Stimulated activated CD4-positive, alpha-beta T cell treated with anti-CD3 and anti-CD28 coated beads, Interleukin-2, amount 100 ng/mL, for 4 hours (primary cell): ENCODE measurements around the gene TUBB4A.

Source experiments
- DNase-seq: peaks from one replicate; pipeline ENCODE4 v3.0.0-alpha.2; 2020; ENCODE audit warnings: low read depth

The TUBB4A gene

GRCh38 chr19:6494438-6495036, 7.6 kb downstream of the TUBB4A start:
- DNase-seq, result no peak

GRCh38 chr19:6491802-6492592, 10.1 kb downstream of the TUBB4A start:
- no peak for DNase-seq

GRCh38 chr19:6490134-6490533, 12.0 kb downstream of the TUBB4A start:
- DNase-seq, result no peak

- no peak for DNase-seq
Observed at GRCh38 chr19:6489278-6490061, 12.6 kb downstream of the TUBB4A start.

GRCh38 chr19:6484831-6485230, 17.3 kb downstream of the TUBB4A start:
- DNase-seq, result no peak

- no peak for DNase-seq
Observed at GRCh38 chr19:6484230-6484629, 17.9 kb downstream of the TUBB4A start.

GRCh38 chr19:6483235-6483634, 18.9 kb downstream of the TUBB4A start:
- DNase-seq, result no peak

GRCh38 chr19:6482343-6482686, 19.8 kb downstream of the TUBB4A start:
- no peak for DNase-seq

GRCh38 chr19:6481541-6482342, 20.4 kb downstream of the TUBB4A start, which contains the start of gene DENND1C:
DENND1C (minus strand) TSS chr19:6481787; CDS start chr19:6481695, 92 bp downstream.
- DNase-seq, result peak; percentile 46

GRCh38 chr19:6480848-6481415, 21.2 kb downstream of the TUBB4A start:
- no peak for DNase-seq

GRCh38 chr19:6479836-6480398, 22.2 kb downstream of the TUBB4A start:
- no peak for DNase-seq

- no peak for DNase-seq
Observed at GRCh38 chr19:6478815-6479214, 23.3 kb downstream of the TUBB4A start.

GRCh38 chr19:6476896-6477431, 25.1 kb downstream of the TUBB4A start:
- no peak for DNase-seq

GRCh38 chr19:6476155-6476895, 25.8 kb downstream of the TUBB4A start:
- DNase-seq, result peak; percentile 24

GRCh38 chr19:6475321-6476108, 26.6 kb downstream of the TUBB4A start:
- no peak for DNase-seq

GRCh38 chr19:6473647-6474046, 28.5 kb downstream of the TUBB4A start:
- no peak for DNase-seq

- no peak for DNase-seq
Observed at GRCh38 chr19:6472713-6473112, 29.4 kb downstream of the TUBB4A start.

GRCh38 chr19:6471076-6471475, 31.0 kb downstream of the TUBB4A start:
- DNase-seq, result no peak

- no peak for DNase-seq
Observed at GRCh38 chr19:6470173-6470572, 31.9 kb downstream of the TUBB4A start.

- DNase-seq, result no peak
Observed at GRCh38 chr19:6467384-6467783, 34.7 kb downstream of the TUBB4A start.
